Urothelium cell line (cell line): ENCODE results near the gene SH3BP4.
"Not testable (repeated sequence)": the region's sequence is repeated elsewhere in the genome, so short reads cannot be mapped to it uniquely, and the experiment has no call there.

Experiments used
- DNase-seq: peaks from one replicate; pipeline ENCODE4 v3.0.0; 2011; ENCODE audit warnings: low spot score, mixed read lengths
- FAIRE-seq: peaks from 2 replicates; lab custom pipeline; 2011; peaks lifted over from hg19 to GRCh38; lab: Jason Lieb, UNC

Gene SH3BP4

GRCh38 chr2:235051436-235052260 lies 99.8 kb downstream of the SH3BP4 start:
- DNase-seq (no peak), FAIRE-seq (no peak)

GRCh38 chr2:235052514-235053354 lies 100.9 kb downstream of the SH3BP4 start:
- no peak for FAIRE-seq

GRCh38 chr2:235053651-235054050 lies 101.8 kb downstream of the SH3BP4 start:
- FAIRE-seq (no peak), DNase-seq (no peak)

More at GRCh38 chr2:235052514-235053354, 100.9 kb downstream of the SH3BP4 start:
- no peak for DNase-seq

- no peak for FAIRE-seq
Observed at GRCh38 chr2:235054475-235054874, 102.7 kb downstream of the SH3BP4 start.

GRCh38 chr2:235054919-235055318 lies 103.1 kb downstream of the SH3BP4 start:
- no peak for DNase-seq
- FAIRE-seq = no peak

More at GRCh38 chr2:235054475-235054874, 102.7 kb downstream of the SH3BP4 start:
- no peak for DNase-seq

GRCh38 chr2:235055891-235056516 lies 104.2 kb downstream of the SH3BP4 start:
- DNase-seq = peak; percentile 46
- FAIRE-seq = no peak

- no peak for FAIRE-seq
Observed at GRCh38 chr2:235056768-235057167, 105.0 kb downstream of the SH3BP4 start.

GRCh38 chr2:235057616-235058015 lies 105.8 kb downstream of the SH3BP4 start:
- not testable (repeated sequence) for DNase-seq, FAIRE-seq

More at GRCh38 chr2:235056768-235057167, 105.0 kb downstream of the SH3BP4 start:
- no peak for DNase-seq

GRCh38 chr2:235059161-235059560 lies 107.3 kb downstream of the SH3BP4 start:
- FAIRE-seq (no peak), DNase-seq (no peak)

GRCh38 chr2:235061656-235062055 lies 109.8 kb downstream of the SH3BP4 start:
- no peak for FAIRE-seq
- DNase-seq = no peak

GRCh38 chr2:235063471-235063961 lies 111.7 kb downstream of the SH3BP4 start:
- FAIRE-seq (no peak), DNase-seq (no peak)

- DNase-seq (no peak), FAIRE-seq (no peak)
Observed at GRCh38 chr2:235064976-235065375, 113.2 kb downstream of the SH3BP4 start.

- no peak for DNase-seq
- FAIRE-seq = no peak
Observed at GRCh38 chr2:235066490-235066889, 114.7 kb downstream of the SH3BP4 start.

- DNase-seq (no peak), FAIRE-seq (no peak)
Observed at GRCh38 chr2:235066895-235067294, 115.1 kb downstream of the SH3BP4 start.

- DNase-seq = no peak
- no peak for FAIRE-seq
Observed at GRCh38 chr2:235068701-235069100, 116.9 kb downstream of the SH3BP4 start.

GRCh38 chr2:235070063-235070706 lies 118.4 kb downstream of the SH3BP4 start:
- FAIRE-seq = no peak
- DNase-seq = peak; percentile 47

- DNase-seq = no peak
- no peak for FAIRE-seq
Observed at GRCh38 chr2:235073868-235074413, 122.1 kb downstream of the SH3BP4 start.

- no peak for DNase-seq
- no peak for FAIRE-seq
Observed at GRCh38 chr2:235077046-235077445, 125.2 kb downstream of the SH3BP4 start.

- no peak for FAIRE-seq
- no peak for DNase-seq
Observed at GRCh38 chr2:235078182-235078581, 126.4 kb downstream of the SH3BP4 start.

GRCh38 chr2:235078914-235079472 lies 127.2 kb downstream of the SH3BP4 start:
- DNase-seq (no peak), FAIRE-seq (peak; percentile 98)
